A673 (cell line): Measurements from ENCODE around the gene PPM1D. TPM values are rescaled to one million over a fixed set of nuclear protein-coding genes. Genes with fewer than 3 reads are reported as not detected.

Source experiments
- BruUV-seq: library from RNA; stranded (reverse); fragments of 400-500 nt; replicated peaks from 2 replicates; lab custom pipeline; 2021; lab: Mats Ljungman, UMichigan
- CTCF ChIA-PET: fragments of 300-600 bp; sonication (Branson Sonifier 250); formaldehyde crosslinking; loops from one replicate; lab custom pipeline; 2022; ENCODE audit warnings: antibody characterized with exemption; lab: Charles Lee
- POLR2A ChIA-PET: fragments of 300-600 bp; sonication (Branson Sonifier 250); formaldehyde crosslinking; loops from one replicate; lab custom pipeline; 2022; ENCODE audit warnings: antibody characterized with exemption; ENCODE audit not compliant: low non-redundant PET; lab: Charles Lee
- DNase-seq: peaks from one replicate; pipeline ENCODE4 v3.0.0-alpha.2; 2015; ENCODE audit warnings: low spot score
- H3K27ac ChIP-seq: fragments of 200-600 bp; sonication (generic); 2 replicates; pipeline ENCODE4 v1.5.1; 2016; ENCODE audit warnings: mixed run types, low read depth, mild to moderate bottlenecking, mixed read lengths, antibody characterized with exemption, low read length; ENCODE audit not compliant: poor library complexity, severe bottlenecking
- H3K27me3 ChIP-seq: fragments of 200-600 bp; sonication (generic); replicated peaks from 2 replicates; pipeline ENCODE4 v1.6.1; 2017; ENCODE audit warnings: mixed run types, low read depth, mild to moderate bottlenecking, mixed read lengths, antibody characterized with exemption, low read length; ENCODE audit not compliant: insufficient read depth, poor library complexity
- H3K36me3 ChIP-seq: fragments of 200-600 bp; sonication (generic); 2 replicates; pipeline ENCODE4 v1.6.1; 2016; ENCODE audit warnings: mixed run types, mild to moderate bottlenecking, mixed read lengths, antibody characterized with exemption, low read length; ENCODE audit not compliant: insufficient read depth, poor library complexity, severe bottlenecking
- H3K4me1 ChIP-seq: fragments of 200-600 bp; sonication (generic); 2 replicates; pipeline ENCODE4 v1.6.1; 2017; ENCODE audit warnings: mixed run types, mild to moderate bottlenecking, mixed read lengths, antibody characterized with exemption, low read length; ENCODE audit not compliant: insufficient read depth, poor library complexity, severe bottlenecking
- H3K4me3 ChIP-seq: fragments of 200-600 bp; sonication (generic); 2 replicates; pipeline ENCODE4 v1.5.1; 2016; ENCODE audit warnings: low read depth, mixed run types, mild to moderate bottlenecking, mixed read lengths, low read length; ENCODE audit not compliant: poor library complexity, severe bottlenecking
- H3K9me3 ChIP-seq: fragments of 200-600 bp; sonication (generic); 2 replicates; pipeline ENCODE4 v1.6.1; 2016; ENCODE audit warnings: mixed run types, low read depth, mild to moderate bottlenecking, mixed read lengths, antibody characterized with exemption, low read length; ENCODE audit not compliant: poor library complexity, severe bottlenecking
- EZH2 ChIP-seq: fragments of 200-600 bp; sonication (generic); IDR thresholded peaks from 2 replicates; pipeline ENCODE4 v1.6.1; 2017; ENCODE audit warnings: borderline replicate concordance, low read depth, mild to moderate bottlenecking, mixed read lengths, antibody characterized with exemption, low read length; ENCODE audit not compliant: poor library complexity, severe bottlenecking
- intact Hi-C: fragments of 100-400 bp; cut with micrococcal nuclease; formaldehyde crosslinking; loops from one replicate; pipeline ENCODE4 v1.10.0; 2022; ENCODE audit not compliant: unreplicated experiment
- total RNA-seq: library from RNA; stranded (reverse); gene quantifications from 2 replicates; pipeline ENCODE4 v1.2.3, GENCODE V29; 2021
- TF ChIP-seq, protein P1 (sequence below): fragments of 300-800, 200-600 bp; sonication (generic); conservative IDR thresholded peaks from 2 replicates; pipeline ENCODE4 v1.5.1; 2017; ENCODE audit warnings: low read depth, mild to moderate bottlenecking, antibody characterized with exemption, low read length, moderate library complexity, mixed read lengths

PPM1D gene
- total RNA-seq, 1 experiment from 2014 or later: 17.8 TPM

DNA sequence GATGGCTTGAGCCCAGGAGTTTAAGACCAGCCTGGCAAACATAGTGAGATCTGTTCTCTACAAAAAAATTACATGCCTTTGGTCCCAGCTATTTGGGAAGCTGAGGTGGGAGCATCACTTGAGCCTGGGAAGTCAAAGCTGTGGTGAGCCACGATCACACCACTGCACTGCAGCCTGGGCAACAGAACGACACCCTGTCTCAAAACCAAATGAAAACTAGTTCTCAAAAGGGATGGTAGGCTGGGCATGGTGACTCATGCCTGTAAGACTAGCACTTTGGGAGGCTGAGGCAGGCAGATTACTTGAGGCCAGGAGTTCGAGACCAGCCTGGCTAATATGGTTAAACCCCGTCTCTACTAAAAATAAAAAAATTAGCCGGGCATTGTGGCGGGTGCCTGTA, 31.1 kb downstream of the PPM1D start:
- ChIA-PET CTCF (interaction anchor here (1.0 kb wide), 1 partner anchor 10 kb away, joined by 3 read pairs; no protein-coding TSS in a partner anchor), POLR2A (interaction anchor here (0.6 kb wide), 1 partner anchor 196 kb away, joined by 4 read pairs; no protein-coding TSS in a partner anchor)
- no TSS peak for BruUV-seq
- no peak overlapping the region for H3K4me3 ChIP-seq
- H3K27ac ChIP-seq: no peak overlapping the region
- H3K4me1 ChIP-seq: no peaks in the 10 kb centered on the region
- H3K9me3 ChIP-seq: no peaks in the 10 kb centered on the region
- TF ChIP-seq, protein P1, sequence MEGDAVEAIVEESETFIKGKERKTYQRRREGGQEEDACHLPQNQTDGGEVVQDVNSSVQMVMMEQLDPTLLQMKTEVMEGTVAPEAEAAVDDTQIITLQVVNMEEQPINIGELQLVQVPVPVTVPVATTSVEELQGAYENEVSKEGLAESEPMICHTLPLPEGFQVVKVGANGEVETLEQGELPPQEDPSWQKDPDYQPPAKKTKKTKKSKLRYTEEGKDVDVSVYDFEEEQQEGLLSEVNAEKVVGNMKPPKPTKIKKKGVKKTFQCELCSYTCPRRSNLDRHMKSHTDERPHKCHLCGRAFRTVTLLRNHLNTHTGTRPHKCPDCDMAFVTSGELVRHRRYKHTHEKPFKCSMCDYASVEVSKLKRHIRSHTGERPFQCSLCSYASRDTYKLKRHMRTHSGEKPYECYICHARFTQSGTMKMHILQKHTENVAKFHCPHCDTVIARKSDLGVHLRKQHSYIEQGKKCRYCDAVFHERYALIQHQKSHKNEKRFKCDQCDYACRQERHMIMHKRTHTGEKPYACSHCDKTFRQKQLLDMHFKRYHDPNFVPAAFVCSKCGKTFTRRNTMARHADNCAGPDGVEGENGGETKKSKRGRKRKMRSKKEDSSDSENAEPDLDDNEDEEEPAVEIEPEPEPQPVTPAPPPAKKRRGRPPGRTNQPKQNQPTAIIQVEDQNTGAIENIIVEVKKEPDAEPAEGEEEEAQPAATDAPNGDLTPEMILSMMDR: no peak
- no peak for TF ChIP-seq EZH2
- H3K36me3 ChIP-seq: peaks cover 13% of the 10 kb centered on the region
- H3K27me3 ChIP-seq: no peaks in the 10 kb centered on the region
- DNase-seq: no peak
- intact Hi-C loops: loop anchor here (10.0 kb wide), 1 partner anchor 486 kb away; the partner anchor contains the start of gene CA4

DNA sequence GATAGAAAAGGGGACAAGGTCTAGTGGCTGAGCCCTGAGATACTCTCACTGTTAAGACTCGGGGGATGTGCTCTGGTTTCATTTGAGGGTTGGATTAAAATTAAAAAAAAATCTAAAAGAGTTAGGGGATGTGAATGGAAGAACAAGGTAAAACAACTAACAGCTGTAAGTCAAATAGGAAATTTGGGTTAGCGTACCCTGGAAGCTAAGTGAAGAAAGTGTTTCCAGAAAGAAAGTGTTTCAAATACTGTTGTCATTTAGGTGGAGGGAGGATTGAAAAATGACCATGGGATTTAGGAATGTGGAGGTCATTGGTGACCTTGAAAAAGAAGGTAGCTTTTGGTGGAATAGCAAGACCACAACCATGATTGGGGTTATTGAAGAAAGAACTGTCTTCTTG, 37.7 kb downstream of the PPM1D start:
- no peak overlapping the region for H3K27ac ChIP-seq
- no peak overlapping the region for H3K4me3 ChIP-seq
- no peaks in the 10 kb centered on the region for H3K9me3 ChIP-seq
- BruUV-seq: no TSS peak
- peaks cover 7% of the 10 kb centered on the region for H3K4me1 ChIP-seq
- no peak for DNase-seq
- TF ChIP-seq, protein P1: no peak
- TF ChIP-seq EZH2: no peak
- peaks cover 11% of the 10 kb centered on the region for H3K36me3 ChIP-seq
- ChIA-PET CTCF (no interaction called here), POLR2A (no interaction called here)
- H3K27me3 ChIP-seq: no peaks in the 10 kb centered on the region
- intact Hi-C loops: loop anchor here (2.0 to 10.0 kb wide), 2 partner anchors 201 to 493 kb away; partner anchors contain the start of gene CA4

DNA sequence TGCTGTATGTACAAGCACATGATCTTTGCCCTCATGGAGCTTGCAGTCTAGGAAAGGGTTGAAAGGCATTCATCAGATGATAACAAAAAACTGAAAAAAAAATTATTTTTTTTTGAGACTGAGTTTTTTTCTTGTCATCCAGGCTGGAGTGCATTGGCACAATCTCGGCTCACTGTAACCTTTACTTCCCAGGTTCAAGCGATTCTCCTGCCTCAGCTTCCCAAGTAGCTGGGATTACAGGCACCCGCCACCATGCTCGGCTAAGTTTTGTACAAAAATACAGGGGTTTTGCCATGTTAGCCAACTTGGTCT, 39.0 kb downstream of the PPM1D start:
- Histone ChIP-seq H3K4me3 (no peak overlapping the region), H3K9me3 (no peaks in the 10 kb centered on the region), H3K27me3 (no peaks in the 10 kb centered on the region), H3K36me3 (peaks cover 11% of the 10 kb centered on the region), H3K27ac (no peak overlapping the region), H3K4me1 (peaks cover 7% of the 10 kb centered on the region)
- CTCF ChIA-PET: no interaction called here
- no peak for DNase-seq
- BruUV-seq: no TSS peak
- POLR2A ChIA-PET: no interaction called here
- intact Hi-C loops: loop anchor here (2.0 to 10.0 kb wide), 2 partner anchors 202 to 494 kb away; partner anchors contain the start of gene CA4
- TF ChIP-seq, protein P1: no peak
- no peak for TF ChIP-seq EZH2
